Esophagus muscularis mucosa (tissue), 3 donors: ENCODE data around the gene POLR3B.

Source experiments
- CTCF ChIP-seq, 3 experiments: fragments of 200-600 bp in 2 of 3; fragments of 450-650 bp in 1 of 3; sonication (generic) in 2 of 3; IDR thresholded peaks; one replicate each; pipeline ENCODE4 v1.5.1; 2017 to 2019; ENCODE audit warnings: antibody characterized with exemption in 3 of 3, mild to moderate bottlenecking in 2 of 3, moderate library complexity in 1 of 3
- POLR2A ChIP-seq: fragments of 450-650 bp; IDR thresholded peaks from one replicate; pipeline ENCODE4 v1.6.1; 2017; ENCODE audit warnings: antibody characterized with exemption, moderate library complexity, mild to moderate bottlenecking, low read depth
- POLR2AphosphoS5 ChIP-seq, 2 donors: sonication (generic); formaldehyde crosslinking; IDR thresholded peaks; one replicate each; pipeline ENCODE4 v1.6.1; 2017; ENCODE audit warnings: antibody characterized with exemption in 2 of 2

- no peak for TF ChIP-seq CTCF (IDR thresholded peaks at IDR 0.05)
- no peak for TF ChIP-seq POLR2AphosphoS5 (IDR thresholded peaks at IDR 0.05)
- TF ChIP-seq POLR2A = no peak
These were observed 57.6 kb downstream of the POLR3B start for GRCh38 chr12:106415134-106415533.
